Panc1 (cell line): Measurements from ENCODE around the gene CLDN3. TPM values are rescaled to one million over a fixed set of nuclear protein-coding genes. Genes with fewer than 3 reads are reported as not detected.

Experiments used
- ATAC-seq: fragments of 200-7000 bp; cut with Tn5 transposase; 2 replicates; pipeline ENCODE4 v1.9.1; 2020; ENCODE audit warnings: mild to moderate bottlenecking, moderate library complexity
- BruUV-seq: library from RNA; stranded (reverse); fragments of 400-500 nt; replicated peaks from 2 replicates; lab custom pipeline; 2021; lab: Mats Ljungman, UMichigan
- CTCF ChIA-PET: fragments of 300-600 bp; sonication (Branson Sonifier 250); formaldehyde crosslinking; loops from one replicate; lab custom pipeline; 2022; ENCODE audit warnings: antibody characterized with exemption; lab: Charles Lee
- POLR2A ChIA-PET: fragments of 300-600 bp; sonication (Branson Sonifier 250); formaldehyde crosslinking; loops from one replicate; lab custom pipeline; 2022; ENCODE audit warnings: antibody characterized with exemption; lab: Charles Lee
- DNase-seq: peaks from one replicate; pipeline ENCODE4 v3.0.0-alpha.2; 2010; ENCODE audit warnings: low read depth, low spot score
- H3K27ac ChIP-seq: 2 replicates; pipeline ENCODE4 v1.5.1; 2011; ENCODE audit warnings: mild to moderate bottlenecking, low read length, inconsistent platforms
- H3K27me3 ChIP-seq: fragments of 200-500 bp; sonication (Bioruptor generic); 2 replicates; pipeline ENCODE4 v1.6.0; 2014; ENCODE audit warnings: low read length, inconsistent platforms; ENCODE audit not compliant: control insufficient read depth, insufficient read depth
- H3K36me3 ChIP-seq: fragments of 200-500 bp; sonication (Bioruptor generic); 2 replicates; pipeline ENCODE4 v1.5.1; 2014; ENCODE audit warnings: inconsistent platforms, mild to moderate bottlenecking, low read length, moderate library complexity; ENCODE audit not compliant: control insufficient read depth, insufficient read depth
- H3K4me1 ChIP-seq: 2 replicates; pipeline ENCODE4 v1.5.1; 2011; ENCODE audit warnings: inconsistent platforms, mild to moderate bottlenecking, low read length, moderate library complexity; ENCODE audit not compliant: control insufficient read depth, insufficient read depth
- H3K4me3 ChIP-seq, 2 experiments: 2 replicates each; pipeline ENCODE4 v1.5.1; 2011 to 2012; ENCODE audit warnings: low read depth in 2 of 2, low read length in 2 of 2, mild to moderate bottlenecking in 2 of 2, inconsistent platforms in 1 of 2, moderate library complexity in 1 of 2
- H3K9me3 ChIP-seq: fragments of 200-500 bp; sonication (Bioruptor generic); 2 replicates; pipeline ENCODE4 v1.5.1; 2014; ENCODE audit warnings: low read depth, mild to moderate bottlenecking, inconsistent platforms, low read length, moderate library complexity; ENCODE audit not compliant: control insufficient read depth, insufficient read depth
- POLR2AphosphoS5 ChIP-seq: IDR thresholded peaks from 2 replicates; pipeline ENCODE4 v1.6.1; 2012; ENCODE audit warnings: mild to moderate bottlenecking, low read depth, low read length, moderate library complexity
- SIN3A ChIP-seq: IDR thresholded peaks from 2 replicates; pipeline ENCODE4 v1.6.1; 2012; ENCODE audit warnings: low read depth, mild to moderate bottlenecking, low read length, moderate library complexity, borderline replicate concordance; ENCODE audit not compliant: insufficient read depth
- TCF7L2 ChIP-seq: IDR thresholded peaks from 2 replicates; pipeline ENCODE4 v1.6.1; 2011; ENCODE audit warnings: mild to moderate bottlenecking, low read depth, low read length, inconsistent platforms
- in situ Hi-C: cut with HindIII; loops from 2 replicates; pipeline ENCODE4 v1.10.0; 2016; ENCODE audit warnings: low sequenced_read_pairs, low pct_unique_long_range_greater_than_20kb
- intact Hi-C: fragments of 100-400 bp; cut with micrococcal nuclease; formaldehyde crosslinking; loops from one replicate; pipeline ENCODE4 v1.10.0; 2022; ENCODE audit not compliant: unreplicated experiment
- total RNA-seq: library from RNA; stranded (reverse); gene quantifications from one replicate; pipeline ENCODE4 v1.2.1, GENCODE V29; 2021; ENCODE audit not compliant: unreplicated experiment
- TF ChIP-seq, protein P1 (sequence below), 2 experiments: IDR thresholded peaks; 2 replicates each; pipeline ENCODE4 v1.6.1; 2011 to 2012; ENCODE audit warnings: low read depth in 2 of 2, control low read depth in 1 of 2, low read length in 1 of 2, mild to moderate bottlenecking in 1 of 2, moderate library complexity in 1 of 2; ENCODE audit not compliant: insufficient read depth in 1 of 2
- TF ChIP-seq, protein P2 (sequence below): fragments of 450-650 bp; IDR thresholded peaks from 2 replicates; pipeline ENCODE4 v1.5.1; 2017; ENCODE audit warnings: mild to moderate bottlenecking

CLDN3 gene
- total RNA-seq, 1 experiment from 2014 or later, result 16.8 TPM

DNA sequence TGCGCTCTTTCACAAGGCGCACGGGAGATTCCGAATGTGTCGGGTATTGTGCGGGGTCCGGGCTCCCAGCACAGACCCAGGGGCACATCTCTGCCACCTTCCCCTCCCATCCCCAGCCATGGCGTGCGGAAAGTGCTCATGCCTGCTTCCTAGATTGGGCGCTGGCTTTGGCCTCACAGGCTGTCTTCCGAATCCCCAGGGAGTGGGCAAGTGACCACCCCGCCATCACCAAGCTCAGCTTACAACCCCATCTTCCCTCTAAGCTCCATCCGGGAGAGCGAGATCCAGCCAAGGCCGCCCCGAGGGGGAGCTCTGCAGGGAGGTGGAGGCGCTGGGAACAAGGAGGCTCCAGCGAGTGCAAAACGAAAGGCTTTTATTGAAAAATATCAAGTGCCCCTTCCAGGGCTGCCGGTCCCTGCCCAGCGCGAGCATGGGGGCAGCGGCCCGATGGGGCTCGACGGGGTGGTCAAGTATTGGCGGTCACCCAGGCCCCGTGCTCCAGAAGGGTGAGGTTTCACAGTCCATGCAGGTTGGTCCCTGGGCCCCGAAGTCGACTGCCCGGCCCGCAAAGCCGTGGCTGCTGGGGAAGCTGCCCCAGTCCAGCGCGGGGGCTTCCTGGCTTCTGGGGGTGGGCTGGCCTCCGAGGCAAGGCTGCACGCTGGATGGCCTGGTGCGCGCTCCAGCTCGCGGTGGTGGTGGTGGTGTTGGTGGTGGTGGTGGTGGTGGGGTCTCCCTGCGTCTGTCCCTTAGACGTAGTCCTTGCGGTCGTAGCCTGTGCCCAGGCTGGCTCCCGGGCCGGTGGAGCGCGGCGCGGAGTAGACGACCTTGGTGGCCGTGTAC, 1.2 kb downstream of the CLDN3 start:
- ChIA-PET CTCF (no interaction called here), POLR2A (interaction anchor here (0.6 kb wide), 2 partner anchors 22 to 63 kb away, joined by 3 to 4 read pairs; no protein-coding TSS in a partner anchor)
- in situ Hi-C loops, result no loop called here
- DNase-seq, result no peak
- BruUV-seq, result no TSS peak
- Histone ChIP-seq H3K4me3 (no peak overlapping the region), H3K4me1 (no peaks in the 10 kb centered on the region), H3K27me3 (no peaks in the 10 kb centered on the region), H3K9me3 (no peaks in the 10 kb centered on the region), H3K27ac (no peak overlapping the region), H3K36me3 (no peaks in the 10 kb centered on the region)
- ATAC-seq, result no peak
- no peak for TF ChIP-seq TCF7L2
- TF ChIP-seq SIN3A, result no peak
- TF ChIP-seq, protein P1, sequence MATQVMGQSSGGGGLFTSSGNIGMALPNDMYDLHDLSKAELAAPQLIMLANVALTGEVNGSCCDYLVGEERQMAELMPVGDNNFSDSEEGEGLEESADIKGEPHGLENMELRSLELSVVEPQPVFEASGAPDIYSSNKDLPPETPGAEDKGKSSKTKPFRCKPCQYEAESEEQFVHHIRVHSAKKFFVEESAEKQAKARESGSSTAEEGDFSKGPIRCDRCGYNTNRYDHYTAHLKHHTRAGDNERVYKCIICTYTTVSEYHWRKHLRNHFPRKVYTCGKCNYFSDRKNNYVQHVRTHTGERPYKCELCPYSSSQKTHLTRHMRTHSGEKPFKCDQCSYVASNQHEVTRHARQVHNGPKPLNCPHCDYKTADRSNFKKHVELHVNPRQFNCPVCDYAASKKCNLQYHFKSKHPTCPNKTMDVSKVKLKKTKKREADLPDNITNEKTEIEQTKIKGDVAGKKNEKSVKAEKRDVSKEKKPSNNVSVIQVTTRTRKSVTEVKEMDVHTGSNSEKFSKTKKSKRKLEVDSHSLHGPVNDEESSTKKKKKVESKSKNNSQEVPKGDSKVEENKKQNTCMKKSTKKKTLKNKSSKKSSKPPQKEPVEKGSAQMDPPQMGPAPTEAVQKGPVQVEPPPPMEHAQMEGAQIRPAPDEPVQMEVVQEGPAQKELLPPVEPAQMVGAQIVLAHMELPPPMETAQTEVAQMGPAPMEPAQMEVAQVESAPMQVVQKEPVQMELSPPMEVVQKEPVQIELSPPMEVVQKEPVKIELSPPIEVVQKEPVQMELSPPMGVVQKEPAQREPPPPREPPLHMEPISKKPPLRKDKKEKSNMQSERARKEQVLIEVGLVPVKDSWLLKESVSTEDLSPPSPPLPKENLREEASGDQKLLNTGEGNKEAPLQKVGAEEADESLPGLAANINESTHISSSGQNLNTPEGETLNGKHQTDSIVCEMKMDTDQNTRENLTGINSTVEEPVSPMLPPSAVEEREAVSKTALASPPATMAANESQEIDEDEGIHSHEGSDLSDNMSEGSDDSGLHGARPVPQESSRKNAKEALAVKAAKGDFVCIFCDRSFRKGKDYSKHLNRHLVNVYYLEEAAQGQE (IDR thresholded peaks at IDR 0.05; ENCODE audit: insufficient read depth in 1 of 2, low read depth in 2 of 2, low read length in 1 of 2), result no peak
- no peak for TF ChIP-seq POLR2AphosphoS5
- TF ChIP-seq, protein P2, sequence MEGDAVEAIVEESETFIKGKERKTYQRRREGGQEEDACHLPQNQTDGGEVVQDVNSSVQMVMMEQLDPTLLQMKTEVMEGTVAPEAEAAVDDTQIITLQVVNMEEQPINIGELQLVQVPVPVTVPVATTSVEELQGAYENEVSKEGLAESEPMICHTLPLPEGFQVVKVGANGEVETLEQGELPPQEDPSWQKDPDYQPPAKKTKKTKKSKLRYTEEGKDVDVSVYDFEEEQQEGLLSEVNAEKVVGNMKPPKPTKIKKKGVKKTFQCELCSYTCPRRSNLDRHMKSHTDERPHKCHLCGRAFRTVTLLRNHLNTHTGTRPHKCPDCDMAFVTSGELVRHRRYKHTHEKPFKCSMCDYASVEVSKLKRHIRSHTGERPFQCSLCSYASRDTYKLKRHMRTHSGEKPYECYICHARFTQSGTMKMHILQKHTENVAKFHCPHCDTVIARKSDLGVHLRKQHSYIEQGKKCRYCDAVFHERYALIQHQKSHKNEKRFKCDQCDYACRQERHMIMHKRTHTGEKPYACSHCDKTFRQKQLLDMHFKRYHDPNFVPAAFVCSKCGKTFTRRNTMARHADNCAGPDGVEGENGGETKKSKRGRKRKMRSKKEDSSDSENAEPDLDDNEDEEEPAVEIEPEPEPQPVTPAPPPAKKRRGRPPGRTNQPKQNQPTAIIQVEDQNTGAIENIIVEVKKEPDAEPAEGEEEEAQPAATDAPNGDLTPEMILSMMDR, result no peak
- intact Hi-C loops, result no loop called here

DNA sequence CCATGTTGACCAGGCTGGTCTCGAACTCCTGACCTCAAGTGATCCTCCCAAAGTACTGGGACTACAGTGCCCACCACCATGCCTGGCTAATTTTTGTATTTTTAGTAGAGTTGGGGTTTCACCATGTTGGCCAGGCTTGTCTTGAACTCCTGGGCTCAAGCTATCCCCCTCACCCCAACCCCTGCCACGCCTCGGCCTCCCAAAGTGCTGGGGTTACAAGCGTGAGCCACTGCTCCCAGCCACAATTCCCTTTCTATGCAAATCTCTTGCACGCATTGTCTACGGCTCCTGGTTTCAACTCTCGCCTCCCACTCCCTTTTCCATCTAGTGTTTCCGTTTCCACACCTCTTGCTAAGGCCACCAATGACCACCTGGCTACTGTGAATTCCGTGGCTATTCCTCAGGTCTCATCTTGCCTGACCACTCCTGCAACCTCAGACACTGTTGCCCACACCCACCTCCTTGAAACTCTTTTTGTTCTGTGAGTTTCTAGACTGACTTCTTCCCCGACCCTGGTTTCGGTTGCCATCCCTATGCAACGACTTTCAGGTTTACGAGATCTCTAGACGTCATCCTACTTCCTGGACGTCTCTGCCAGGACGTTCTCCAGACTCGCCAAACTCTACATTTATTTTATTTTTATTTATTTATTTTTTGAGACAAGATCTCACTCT, 3.4 kb downstream of the CLDN3 start:
- DNase-seq (no peak), ATAC-seq (no peak)
- no peaks in the 10 kb centered on the region for H3K36me3 ChIP-seq
- CTCF ChIA-PET, result no interaction called here
- POLR2A ChIA-PET, result no interaction called here
- H3K9me3 ChIP-seq, result no peaks in the 10 kb centered on the region
- H3K27ac ChIP-seq, result no peak overlapping the region
- no peaks in the 10 kb centered on the region for H3K27me3 ChIP-seq
- TF ChIP-seq, protein P1 (IDR thresholded peaks at IDR 0.05; ENCODE audit: insufficient read depth in 1 of 2, low read depth in 2 of 2, low read length in 1 of 2), result no peak
- no peak for TF ChIP-seq POLR2AphosphoS5
- TF ChIP-seq, protein P2, result no peak
- TF ChIP-seq TCF7L2, result no peak
- no peak for TF ChIP-seq SIN3A
- intact Hi-C loops (no loop called here), in situ Hi-C loops (no loop called here)
- BruUV-seq, result no TSS peak
- no peak overlapping the region for H3K4me3 ChIP-seq
- no peaks in the 10 kb centered on the region for H3K4me1 ChIP-seq
